Mucosa of stomach (tissue), 1 donor: ENCODE data around the gene NDFIP2.

ENCODE experiments used
- H3K27me3 ChIP-seq: one replicate; pipeline ENCODE4 v1.7.0; 2013; ENCODE audit warnings: mild to moderate bottlenecking, low read length; ENCODE audit not compliant: control insufficient read depth, insufficient read depth
- H3K36me3 ChIP-seq: one replicate; pipeline ENCODE4 v1.7.0; 2013; ENCODE audit warnings: low read length; ENCODE audit not compliant: control insufficient read depth, insufficient read depth
- H3K4me1 ChIP-seq: one replicate; pipeline ENCODE4 v1.7.0; 2013; ENCODE audit warnings: mild to moderate bottlenecking, low read length; ENCODE audit not compliant: control insufficient read depth, insufficient read depth
- H3K4me3 ChIP-seq: one replicate; pipeline ENCODE4 v1.7.0; 2013; ENCODE audit warnings: low read length
- H3K9ac ChIP-seq: one replicate; pipeline ENCODE4 v1.7.0; 2013; ENCODE audit warnings: mild to moderate bottlenecking, low read length, moderate library complexity
- H3K9me3 ChIP-seq: one replicate; pipeline ENCODE4 v1.7.0; 2013; ENCODE audit warnings: mild to moderate bottlenecking, low read length, moderate library complexity; ENCODE audit not compliant: control insufficient read depth
- donor health status: Pancreatic carcinoma.

Gene NDFIP2

GRCh38 chr13:79501538-79502232, 20.7 kb downstream of the NDFIP2 start:
- Histone ChIP-seq H3K27me3 (no peaks in the 10 kb centered on the region), H3K4me1 (peaks cover 15% of the 10 kb centered on the region), H3K9me3 (no peaks in the 10 kb centered on the region), H3K4me3 (no peak overlapping the region), H3K36me3 (no peaks in the 10 kb centered on the region), H3K9ac (no peak overlapping the region)

GRCh38 chr13:79502859-79503468, 22.0 kb downstream of the NDFIP2 start:
- H3K27me3 ChIP-seq = no peaks in the 10 kb centered on the region
- no peaks in the 10 kb centered on the region for H3K9me3 ChIP-seq
- H3K4me1 ChIP-seq = peaks cover 15% of the 10 kb centered on the region
- no peaks in the 10 kb centered on the region for H3K36me3 ChIP-seq
- no peak overlapping the region for H3K9ac ChIP-seq
- H3K4me3 ChIP-seq = no peak overlapping the region

- Histone ChIP-seq H3K4me1 (peaks cover 14% of the 10 kb centered on the region), H3K9me3 (no peaks in the 10 kb centered on the region), H3K27me3 (no peaks in the 10 kb centered on the region), H3K4me3 (no peak overlapping the region), H3K9ac (no peak overlapping the region), H3K36me3 (no peaks in the 10 kb centered on the region)
These were observed 22.6 kb downstream of the NDFIP2 start for GRCh38 chr13:79503473-79504017.

- Histone ChIP-seq H3K36me3 (no peaks in the 10 kb centered on the region), H3K27me3 (no peaks in the 10 kb centered on the region), H3K4me3 (no peak overlapping the region), H3K4me1 (peaks cover 10% of the 10 kb centered on the region), H3K9ac (no peak overlapping the region), H3K9me3 (no peaks in the 10 kb centered on the region)
These were observed 27.4 kb downstream of the NDFIP2 start for GRCh38 chr13:79508224-79508961.

DNA sequence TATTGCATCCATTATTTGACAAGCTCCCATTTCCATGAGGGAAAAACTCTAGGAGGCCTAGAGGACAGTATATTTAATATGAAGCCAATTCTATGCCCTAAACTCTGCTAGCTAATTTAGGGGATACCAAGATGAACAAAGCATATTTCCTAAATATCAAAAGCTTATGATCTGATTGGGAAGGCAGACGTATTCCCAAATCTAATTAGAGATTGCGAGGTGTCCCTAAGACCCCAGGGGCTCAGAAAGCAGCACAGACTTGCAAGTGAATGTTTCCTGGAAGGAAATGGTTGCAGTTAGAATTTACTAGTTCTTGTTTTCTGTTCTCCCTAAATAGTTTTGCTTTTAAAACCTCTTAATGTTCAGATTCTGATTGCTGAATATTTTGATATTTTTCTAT, 30.7 kb downstream of the NDFIP2 start:
- Histone ChIP-seq H3K4me1 (peaks cover 6% of the 10 kb centered on the region), H3K27me3 (no peaks in the 10 kb centered on the region), H3K9me3 (no peaks in the 10 kb centered on the region), H3K9ac (no peak overlapping the region), H3K4me3 (no peak overlapping the region), H3K36me3 (no peaks in the 10 kb centered on the region)

DNA sequence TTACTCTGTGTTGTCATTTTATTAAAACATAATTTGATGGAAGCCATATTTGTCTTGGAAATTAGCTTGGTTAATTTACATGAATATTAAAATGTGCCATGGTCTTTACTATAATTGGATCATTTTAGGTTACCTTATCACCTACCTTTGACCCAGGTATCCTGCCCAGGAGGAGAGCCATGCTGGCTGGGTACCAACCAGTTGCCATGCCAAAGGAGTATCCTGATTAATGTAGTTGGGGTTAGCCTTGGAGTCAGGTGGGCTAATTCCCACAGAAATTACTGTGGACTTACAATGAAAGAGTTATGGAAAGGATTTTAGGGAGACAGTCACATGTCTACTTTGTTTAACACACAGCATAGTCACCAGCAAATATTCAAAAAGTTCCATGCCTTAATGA, 32.0 kb downstream of the NDFIP2 start:
- H3K4me3 ChIP-seq = no peak overlapping the region
- H3K9me3 ChIP-seq = no peaks in the 10 kb centered on the region
- no peaks in the 10 kb centered on the region for H3K27me3 ChIP-seq
- no peaks in the 10 kb centered on the region for H3K36me3 ChIP-seq
- H3K4me1 ChIP-seq = peaks cover 9% of the 10 kb centered on the region
- H3K9ac ChIP-seq = no peak overlapping the region

DNA sequence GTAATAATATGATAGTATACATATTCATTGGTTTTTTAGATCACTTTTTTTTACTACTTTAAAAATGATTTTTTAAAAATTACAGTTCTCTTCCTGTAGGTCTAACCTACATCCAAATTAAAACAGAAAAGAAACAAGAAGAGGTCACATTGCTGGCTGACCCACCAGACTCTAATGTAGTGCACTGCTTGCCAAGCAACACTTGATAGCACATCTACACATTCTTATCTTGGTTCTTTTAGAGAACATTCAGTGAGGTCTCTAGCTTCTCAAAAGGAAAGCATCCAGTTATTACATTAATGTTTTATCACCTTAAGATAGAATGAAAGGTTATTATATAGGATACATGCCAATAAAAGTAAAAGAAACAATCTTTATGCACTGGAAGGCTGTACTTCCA, 35.6 kb downstream of the NDFIP2 start:
- Histone ChIP-seq H3K9ac (no peak overlapping the region), H3K4me1 (peaks cover 4% of the 10 kb centered on the region), H3K36me3 (no peaks in the 10 kb centered on the region), H3K9me3 (no peaks in the 10 kb centered on the region), H3K4me3 (no peak overlapping the region), H3K27me3 (no peaks in the 10 kb centered on the region)

GRCh38 chr13:79519255-79519654, 38.3 kb downstream of the NDFIP2 start:
- no peaks in the 10 kb centered on the region for H3K36me3 ChIP-seq
- peaks cover 4% of the 10 kb centered on the region for H3K4me1 ChIP-seq
- no peak overlapping the region for H3K4me3 ChIP-seq
- no peak overlapping the region for H3K9ac ChIP-seq
- H3K27me3 ChIP-seq = no peaks in the 10 kb centered on the region
- H3K9me3 ChIP-seq = no peaks in the 10 kb centered on the region

- no peaks in the 10 kb centered on the region for H3K27me3 ChIP-seq
- no peak overlapping the region for H3K9ac ChIP-seq
- no peak overlapping the region for H3K4me3 ChIP-seq
- H3K4me1 ChIP-seq = no peaks in the 10 kb centered on the region
- no peaks in the 10 kb centered on the region for H3K9me3 ChIP-seq
- H3K36me3 ChIP-seq = no peaks in the 10 kb centered on the region
These were observed 41.6 kb downstream of the NDFIP2 start for GRCh38 chr13:79522583-79522982.

- Histone ChIP-seq H3K9ac (no peak overlapping the region), H3K36me3 (no peaks in the 10 kb centered on the region), H3K9me3 (no peaks in the 10 kb centered on the region), H3K4me3 (no peak overlapping the region), H3K27me3 (no peaks in the 10 kb centered on the region), H3K4me1 (no peaks in the 10 kb centered on the region)
These were observed 44.3 kb downstream of the NDFIP2 start for GRCh38 chr13:79525064-79525857.

GRCh38 chr13:79527698-79528097, 46.7 kb downstream of the NDFIP2 start:
- H3K9ac ChIP-seq = no peak overlapping the region
- no peak overlapping the region for H3K4me3 ChIP-seq
- H3K9me3 ChIP-seq = no peaks in the 10 kb centered on the region
- no peaks in the 10 kb centered on the region for H3K4me1 ChIP-seq
- no peaks in the 10 kb centered on the region for H3K36me3 ChIP-seq
- no peaks in the 10 kb centered on the region for H3K27me3 ChIP-seq
